Measurements from ENCODE around the gene KTN1.

The KTN1 gene

DNA sequence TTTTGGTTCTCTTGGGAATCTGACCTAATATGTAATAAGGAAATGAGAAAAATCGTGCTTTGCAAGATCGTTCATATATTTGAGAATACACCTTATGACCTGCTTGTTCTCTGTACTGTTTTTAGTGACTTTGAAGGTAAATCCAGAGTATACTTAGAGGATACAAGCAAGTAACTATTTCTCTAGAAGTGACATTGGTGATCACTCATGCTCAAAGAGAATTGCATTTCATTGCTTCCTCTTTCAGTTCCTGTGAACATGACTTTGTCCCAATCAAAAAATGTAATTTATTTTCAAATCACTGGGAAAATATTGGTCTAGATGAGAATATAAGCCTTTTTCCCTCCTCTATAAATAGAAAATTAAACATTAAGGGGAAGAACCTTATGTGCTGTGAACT, 2.7 kb downstream of the KTN1 start:
- peak; percentile 34 for DNase-seq (ENCODE audit: low spot score)
- TF ChIP-seq, protein P1, sequence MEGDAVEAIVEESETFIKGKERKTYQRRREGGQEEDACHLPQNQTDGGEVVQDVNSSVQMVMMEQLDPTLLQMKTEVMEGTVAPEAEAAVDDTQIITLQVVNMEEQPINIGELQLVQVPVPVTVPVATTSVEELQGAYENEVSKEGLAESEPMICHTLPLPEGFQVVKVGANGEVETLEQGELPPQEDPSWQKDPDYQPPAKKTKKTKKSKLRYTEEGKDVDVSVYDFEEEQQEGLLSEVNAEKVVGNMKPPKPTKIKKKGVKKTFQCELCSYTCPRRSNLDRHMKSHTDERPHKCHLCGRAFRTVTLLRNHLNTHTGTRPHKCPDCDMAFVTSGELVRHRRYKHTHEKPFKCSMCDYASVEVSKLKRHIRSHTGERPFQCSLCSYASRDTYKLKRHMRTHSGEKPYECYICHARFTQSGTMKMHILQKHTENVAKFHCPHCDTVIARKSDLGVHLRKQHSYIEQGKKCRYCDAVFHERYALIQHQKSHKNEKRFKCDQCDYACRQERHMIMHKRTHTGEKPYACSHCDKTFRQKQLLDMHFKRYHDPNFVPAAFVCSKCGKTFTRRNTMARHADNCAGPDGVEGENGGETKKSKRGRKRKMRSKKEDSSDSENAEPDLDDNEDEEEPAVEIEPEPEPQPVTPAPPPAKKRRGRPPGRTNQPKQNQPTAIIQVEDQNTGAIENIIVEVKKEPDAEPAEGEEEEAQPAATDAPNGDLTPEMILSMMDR (IDR thresholded peaks at IDR 0.05; ENCODE audit: borderline replicate concordance, control extremely low read depth, extremely low read depth, insufficient read depth, missing control alignments) = no peak
- in situ Hi-C loops (cut with MboI; ENCODE audit: low sequenced_read_pairs, unreplicated experiment) = no loop called here

- no peak for DNase-seq (ENCODE audit: low spot score)
- TF ChIP-seq, protein P1 (IDR thresholded peaks at IDR 0.05; ENCODE audit: borderline replicate concordance, control extremely low read depth, extremely low read depth, insufficient read depth, missing control alignments) = no peak
- in situ Hi-C loops (cut with MboI; ENCODE audit: low sequenced_read_pairs, unreplicated experiment) = no loop called here
Observed at GRCh38 chr14:55583942-55584468, 4.0 kb downstream of the KTN1 start.

DNA sequence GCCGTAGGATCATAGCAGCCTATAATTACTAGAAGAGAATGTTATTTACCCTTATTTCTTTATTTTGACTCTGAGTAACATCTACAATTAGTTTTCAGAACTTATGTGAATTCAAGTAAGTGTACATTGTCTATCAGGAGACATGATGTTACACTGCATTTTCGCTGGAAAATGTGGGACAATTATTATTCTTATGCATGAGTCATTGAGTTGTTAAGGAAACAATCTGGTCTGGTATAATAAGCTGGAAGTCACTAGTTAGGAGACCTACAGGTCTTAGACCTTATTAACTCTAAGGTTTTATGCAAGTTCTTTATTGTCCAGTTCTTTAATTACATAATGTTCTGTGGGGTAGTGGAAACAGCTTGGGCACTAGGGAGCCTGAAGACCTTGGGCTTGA, 5.8 kb downstream of the KTN1 start:
- DNase-seq (ENCODE audit: low spot score) = no peak
- TF ChIP-seq, protein P1 (IDR thresholded peaks at IDR 0.05; ENCODE audit: borderline replicate concordance, control extremely low read depth, extremely low read depth, insufficient read depth, missing control alignments) = no peak
- in situ Hi-C loops (cut with MboI; ENCODE audit: low sequenced_read_pairs, unreplicated experiment) = no loop called here

DNA sequence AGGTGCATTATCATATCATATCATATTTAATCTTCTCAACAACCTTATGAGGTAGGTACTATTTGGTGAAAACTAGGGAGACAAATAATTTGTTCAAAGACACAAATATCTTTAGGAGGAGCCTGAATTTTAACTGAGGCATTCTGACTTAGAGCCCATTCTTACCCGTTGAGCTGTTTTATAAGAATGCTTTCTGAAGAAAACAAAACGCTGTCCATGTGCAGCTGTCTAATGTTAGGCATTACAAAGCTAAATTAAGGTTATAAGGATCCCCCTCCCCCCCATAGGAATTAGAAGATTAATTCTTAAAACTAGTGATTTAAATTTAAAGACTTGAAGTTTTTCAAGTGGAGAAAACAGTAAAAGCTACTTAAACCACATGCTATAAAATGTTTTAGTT, 6.4 kb downstream of the KTN1 start:
- no peak for DNase-seq (ENCODE audit: low spot score)
- TF ChIP-seq, protein P1 (IDR thresholded peaks at IDR 0.05; ENCODE audit: borderline replicate concordance, control extremely low read depth, extremely low read depth, insufficient read depth, missing control alignments) = no peak
- in situ Hi-C loops (cut with MboI; ENCODE audit: low sequenced_read_pairs, unreplicated experiment) = no loop called here

DNA sequence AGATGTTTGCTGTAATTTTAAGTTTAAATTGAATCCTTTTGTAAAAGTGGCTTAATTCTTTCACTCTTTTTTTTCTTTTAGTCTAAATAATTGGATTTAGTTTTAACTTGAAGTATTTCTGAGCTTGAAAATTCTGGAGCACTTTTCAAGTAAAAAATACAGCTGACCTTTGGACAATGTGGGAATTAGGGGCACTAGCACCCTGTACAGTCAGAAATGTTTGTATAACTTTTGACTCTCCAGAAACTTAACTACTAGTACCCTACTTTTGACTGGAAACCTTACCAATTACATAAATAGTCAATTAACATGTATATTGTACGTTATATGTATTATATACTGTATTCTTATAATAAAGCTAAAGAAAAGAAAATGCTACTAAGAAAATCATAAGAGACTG, 7.8 kb downstream of the KTN1 start:
- DNase-seq (ENCODE audit: low spot score) = no peak
- in situ Hi-C loops (cut with MboI; ENCODE audit: low sequenced_read_pairs, unreplicated experiment) = no loop called here
- TF ChIP-seq, protein P1 (IDR thresholded peaks at IDR 0.05; ENCODE audit: borderline replicate concordance, control extremely low read depth, extremely low read depth, insufficient read depth, missing control alignments) = no peak

- in situ Hi-C loops (cut with MboI; ENCODE audit: low sequenced_read_pairs, unreplicated experiment) = no loop called here
- DNase-seq (ENCODE audit: low spot score) = no peak
- TF ChIP-seq, protein P1 (IDR thresholded peaks at IDR 0.05; ENCODE audit: borderline replicate concordance, control extremely low read depth, extremely low read depth, insufficient read depth, missing control alignments) = no peak
Observed at GRCh38 chr14:55588259-55588699, 8.3 kb downstream of the KTN1 start.
